Endothelial cell of umbilical vein (primary cell): ENCODE results near the gene TMEM144. TPM values are rescaled to one million over a fixed set of nuclear protein-coding genes. Genes with fewer than 3 reads are reported as not detected.

ENCODE experiments used
- BruUV-seq: library from RNA; stranded (reverse); fragments of 400-500 nt; replicated peaks from 2 replicates; lab custom pipeline; 2021; lab: Mats Ljungman, UMichigan
- CTCF ChIA-PET: fragments of 300-600, 350-600 bp; sonication (Branson Sonifier 250); formaldehyde crosslinking; loops from one replicate; lab custom pipeline; 2021; ENCODE audit warnings: antibody characterized with exemption, inconsistent platforms; lab: Charles Lee
- POLR2A ChIA-PET: fragments of 300-600, 350-600 bp; sonication (Branson Sonifier 250); formaldehyde crosslinking; loops from one replicate; lab custom pipeline; 2021; ENCODE audit warnings: antibody characterized with exemption, inconsistent platforms; lab: Charles Lee
- DNase-seq: peaks from one replicate; pipeline ENCODE4 v3.0.0-alpha.2; 2011; ENCODE audit warnings: low read depth, low spot score
- FAIRE-seq: peaks from 2 replicates; lab custom pipeline; 2011; peaks lifted over from hg19 to GRCh38; lab: Jason Lieb, UNC
- H2AFZ ChIP-seq: 2 replicates; pipeline ENCODE4 v1.6.0; 2012; ENCODE audit warnings: low read depth, low read length, control low read depth, inconsistent platforms
- H3K27ac ChIP-seq: 2 replicates; pipeline ENCODE4 v1.5.1; 2011; ENCODE audit warnings: low read depth, mild to moderate bottlenecking, control low read depth, low read length, moderate library complexity; ENCODE audit not compliant: insufficient read depth
- H3K27me3 ChIP-seq, 2 experiments: 2 replicates each; pipeline versions ENCODE4 v1.6.0 to v1.6.1; 2011; ENCODE audit warnings: low read length in 2 of 2, mixed read lengths in 1 of 2; ENCODE audit not compliant: control insufficient read depth in 2 of 2, insufficient read depth in 2 of 2
- H3K36me3 ChIP-seq, 2 experiments: 2 replicates in 1 of 2; 3 replicates in 1 of 2; pipeline ENCODE4 v1.5.1; 2011; ENCODE audit warnings: low read length in 2 of 2, mild to moderate bottlenecking in 1 of 2, moderate library complexity in 1 of 2; ENCODE audit not compliant: control insufficient read depth in 2 of 2, insufficient read depth in 2 of 2; ENCODE audit errors: extremely low read depth in 1 of 2
- H3K4me1 ChIP-seq: 3 replicates; pipeline ENCODE4 v1.5.1; 2011; ENCODE audit warnings: mild to moderate bottlenecking, low read length; ENCODE audit not compliant: control insufficient read depth, insufficient read depth; ENCODE audit errors: extremely low read depth
- H3K4me2 ChIP-seq: 2 replicates; pipeline ENCODE4 v1.6.1; 2011; ENCODE audit warnings: low read length, control low read depth, mixed read lengths; ENCODE audit not compliant: insufficient read depth
- H3K4me3 ChIP-seq, 3 experiments: fragments of 200-600 bp in 1 of 3; sonication (generic), shearing (Covaris generic) in 1 of 3; replicated peaks in 1 of 3; 2 replicates each; pipeline ENCODE4 v1.5.1; 2011 to 2016; ENCODE audit warnings: control low read depth in 3 of 3, low read length in 3 of 3, mild to moderate bottlenecking in 2 of 3, inconsistent platforms in 1 of 3, low read depth in 1 of 3, moderate library complexity in 1 of 3; ENCODE audit not compliant: insufficient read depth in 1 of 3
- H3K79me2 ChIP-seq: 2 replicates; pipeline ENCODE4 v1.6.0; 2012; ENCODE audit warnings: low read length, inconsistent platforms; ENCODE audit not compliant: control insufficient read depth, insufficient read depth
- H3K9ac ChIP-seq: replicated peaks from 2 replicates; pipeline ENCODE3; 2011; ENCODE audit warnings: low read length, control low read depth; ENCODE audit not compliant: insufficient read depth; ENCODE audit errors: extremely low read depth
- H3K9me1 ChIP-seq: replicated peaks from 3 replicates; pipeline ENCODE4 v1.6.0; 2011; ENCODE audit warnings: mild to moderate bottlenecking, low read length; ENCODE audit not compliant: control insufficient read depth, insufficient read depth; ENCODE audit errors: extremely low read depth
- H3K9me3 ChIP-seq: replicated peaks from 2 replicates; pipeline ENCODE4 v1.5.1; 2012; ENCODE audit warnings: low read length, inconsistent platforms; ENCODE audit not compliant: control insufficient read depth, insufficient read depth
- H4K20me1 ChIP-seq: replicated peaks from 2 replicates; pipeline ENCODE3; 2011; ENCODE audit warnings: mild to moderate bottlenecking, low read length; ENCODE audit not compliant: control insufficient read depth, insufficient read depth; ENCODE audit errors: extremely low read depth
- GATA2 ChIP-seq: IDR thresholded peaks from 2 replicates; pipeline ENCODE4 v1.7.0; 2011; ENCODE audit warnings: low read depth, mild to moderate bottlenecking, moderate library complexity, mixed read lengths, low read length; ENCODE audit not compliant: insufficient read length, insufficient read depth
- JUN ChIP-seq: IDR thresholded peaks from 2 replicates; pipeline ENCODE4 v1.6.1; 2011; ENCODE audit warnings: borderline replicate concordance, low read depth; ENCODE audit not compliant: insufficient read length, insufficient read depth
- dilution Hi-C: fragments of 300-500 bp; cut with MboI; formaldehyde crosslinking; loops from one replicate; pipeline ENCODE4 v1.15.0; 2019; ENCODE audit warnings: low sequenced_read_pairs; ENCODE audit not compliant: extremely low pct_ligation_motif_present
- intact Hi-C: fragments of 100-400 bp; cut with micrococcal nuclease; formaldehyde crosslinking; loops from one replicate; pipeline ENCODE4 v1.10.0; 2022
- polyA plus RNA-seq, 4 experiments: library from polyadenylated mRNA; depleted of rRNA in 3 of 4; stranded (reverse) in 3 of 4; unstranded in 1 of 4; fragments of >200 nt; gene quantifications; 2 replicates each; pipeline versions ENCODE4 v1.2.1 to v1.2.3, GENCODE V29; 2011 to 2012; ENCODE audit warnings: missing spikeins in 1 of 4
- total RNA-seq: library from RNA; stranded (reverse); gene quantifications from 2 replicates; pipeline ENCODE4 v1.2.3, GENCODE V29; 2021
- TF ChIP-seq, protein P1 (sequence below): IDR thresholded peaks from 2 replicates; pipeline ENCODE4 v1.6.1; 2011; ENCODE audit not compliant: insufficient read depth, insufficient read length
- TF ChIP-seq, protein P2 (sequence below), 2 donors: IDR thresholded peaks; 1 replicate in 1 of 2; 2 replicates in 1 of 2; pipeline ENCODE4 v1.5.1; 2011; ENCODE audit warnings: low read length in 2 of 2, mild to moderate bottlenecking in 2 of 2, moderate library complexity in 2 of 2, control low read depth in 1 of 2, inconsistent platforms in 1 of 2, low read depth in 1 of 2; ENCODE audit not compliant: insufficient read depth in 1 of 2; ENCODE audit errors: extremely low read depth in 1 of 2

The TMEM144 gene
- total and polyA plus RNA-seq, 2 donors (not counting 3 experiments of a cell fraction or from before 2014, with no cell fraction given) = 10.5 to 23.0 TPM

DNA sequence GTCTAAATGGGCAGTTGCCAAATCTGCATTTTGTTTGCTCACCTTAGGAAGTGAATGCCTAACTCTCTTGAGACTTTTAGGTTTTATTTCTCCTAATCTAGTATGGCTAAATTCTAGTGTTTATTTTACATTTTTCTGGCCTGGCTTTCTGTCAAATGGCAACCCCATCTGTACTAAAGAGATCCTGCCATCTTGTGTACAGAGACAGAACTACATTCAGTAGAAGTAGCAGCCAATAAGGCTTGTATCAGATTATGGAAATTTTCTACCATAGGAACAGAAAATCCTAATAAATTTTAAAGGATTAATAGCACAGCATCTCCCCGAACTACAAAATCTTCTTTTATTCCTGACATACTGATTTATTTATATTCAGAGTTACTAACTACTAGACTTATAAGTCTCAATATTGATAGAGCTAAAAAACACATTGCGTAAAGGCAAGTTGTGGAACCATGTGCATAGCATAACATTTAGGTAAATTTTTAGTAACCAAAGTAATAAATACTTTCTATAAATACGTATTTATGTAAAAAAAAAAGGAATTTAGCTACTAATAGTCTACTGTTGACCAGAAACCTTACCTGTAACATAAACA, 45.5 kb downstream of the TMEM144 start:
- intact Hi-C loops = loop anchor here (1.0 to 10.0 kb wide), 5 partner anchors 63 to 1189 kb away; partner anchors contain the start of gene C4orf46
- dilution Hi-C loops = no loop called here

More for the DNA sequence above, 45.5 kb downstream of the TMEM144 start:
- ChIA-PET CTCF (interaction anchor here (0.6 to 3.0 kb wide), 35 partner anchors 9 to 455 kb away, joined by 3 to 41 read pairs (median 4); partner anchors contain the start of gene TMEM144), POLR2A (no interaction called here)
- Histone ChIP-seq H4K20me1 (no peaks in the 10 kb centered on the region), H3K4me3 (no peak overlapping the region), H3K4me2 (no peak overlapping the region), H3K79me2 (no peaks in the 10 kb centered on the region), H3K9me3 (no peaks in the 10 kb centered on the region), H3K36me3 (no peaks in the 10 kb centered on the region), H2AFZ (no peak overlapping the region), H3K9ac (no peak overlapping the region), H3K27me3 (no peaks in the 10 kb centered on the region), H3K27ac (no peak overlapping the region), H3K9me1 (no peaks in the 10 kb centered on the region), H3K4me1 (no peaks in the 10 kb centered on the region)
- no TSS peak for BruUV-seq
- TF ChIP-seq, protein P1, sequence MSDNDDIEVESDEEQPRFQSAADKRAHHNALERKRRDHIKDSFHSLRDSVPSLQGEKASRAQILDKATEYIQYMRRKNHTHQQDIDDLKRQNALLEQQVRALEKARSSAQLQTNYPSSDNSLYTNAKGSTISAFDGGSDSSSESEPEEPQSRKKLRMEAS = no peak
- TF ChIP-seq, protein P2, sequence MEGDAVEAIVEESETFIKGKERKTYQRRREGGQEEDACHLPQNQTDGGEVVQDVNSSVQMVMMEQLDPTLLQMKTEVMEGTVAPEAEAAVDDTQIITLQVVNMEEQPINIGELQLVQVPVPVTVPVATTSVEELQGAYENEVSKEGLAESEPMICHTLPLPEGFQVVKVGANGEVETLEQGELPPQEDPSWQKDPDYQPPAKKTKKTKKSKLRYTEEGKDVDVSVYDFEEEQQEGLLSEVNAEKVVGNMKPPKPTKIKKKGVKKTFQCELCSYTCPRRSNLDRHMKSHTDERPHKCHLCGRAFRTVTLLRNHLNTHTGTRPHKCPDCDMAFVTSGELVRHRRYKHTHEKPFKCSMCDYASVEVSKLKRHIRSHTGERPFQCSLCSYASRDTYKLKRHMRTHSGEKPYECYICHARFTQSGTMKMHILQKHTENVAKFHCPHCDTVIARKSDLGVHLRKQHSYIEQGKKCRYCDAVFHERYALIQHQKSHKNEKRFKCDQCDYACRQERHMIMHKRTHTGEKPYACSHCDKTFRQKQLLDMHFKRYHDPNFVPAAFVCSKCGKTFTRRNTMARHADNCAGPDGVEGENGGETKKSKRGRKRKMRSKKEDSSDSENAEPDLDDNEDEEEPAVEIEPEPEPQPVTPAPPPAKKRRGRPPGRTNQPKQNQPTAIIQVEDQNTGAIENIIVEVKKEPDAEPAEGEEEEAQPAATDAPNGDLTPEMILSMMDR (IDR thresholded peaks at IDR 0.05; ENCODE audit: extremely low read depth in 1 of 2, insufficient read depth in 1 of 2, low read depth in 1 of 2, low read length in 2 of 2) = peak; percentile 37 to 56
- TF ChIP-seq JUN (no peak), GATA2 (no peak)
- DNase-seq = peak; percentile 60
- peak; percentile 85 for FAIRE-seq
